PFSK-1 (cell line): ENCODE measurements around the gene TNFRSF19.

ENCODE experiments used
- FOXP2 ChIP-seq: optimal IDR thresholded peaks from 2 replicates; pipeline ENCODE3; 2011; ENCODE audit warnings: borderline replicate concordance, control low read depth, inconsistent platforms; ENCODE audit not compliant: insufficient read depth; ENCODE audit errors: extremely low read length, extremely low read depth
- POLR2AphosphoS5 ChIP-seq: IDR thresholded peaks from 2 replicates; pipeline ENCODE4 v1.6.1; 2012; ENCODE audit warnings: low read depth, mild to moderate bottlenecking, control low read depth, low read length, moderate library complexity
- SIN3A ChIP-seq: IDR thresholded peaks from 2 replicates; pipeline ENCODE4 v1.6.1; 2012; ENCODE audit warnings: mild to moderate bottlenecking, low read length, moderate library complexity, borderline replicate concordance; ENCODE audit not compliant: insufficient read depth
- TAF1 ChIP-seq: IDR thresholded peaks from 2 replicates; pipeline ENCODE4 v1.6.1; 2012; ENCODE audit warnings: low read length, control low read depth, borderline replicate concordance; ENCODE audit not compliant: insufficient read depth
- TF ChIP-seq, protein P1 (sequence below), 2 experiments: IDR thresholded peaks; 2 replicates each; pipeline versions ENCODE4 v1.6.1 to v1.8.0; 2011 to 2012; ENCODE audit warnings: low read depth in 2 of 2, low read length in 2 of 2, control low read depth in 1 of 2, inconsistent platforms in 1 of 2, mild to moderate bottlenecking in 1 of 2, moderate library complexity in 1 of 2; ENCODE audit not compliant: insufficient read depth in 1 of 2

TNFRSF19 gene

DNA sequence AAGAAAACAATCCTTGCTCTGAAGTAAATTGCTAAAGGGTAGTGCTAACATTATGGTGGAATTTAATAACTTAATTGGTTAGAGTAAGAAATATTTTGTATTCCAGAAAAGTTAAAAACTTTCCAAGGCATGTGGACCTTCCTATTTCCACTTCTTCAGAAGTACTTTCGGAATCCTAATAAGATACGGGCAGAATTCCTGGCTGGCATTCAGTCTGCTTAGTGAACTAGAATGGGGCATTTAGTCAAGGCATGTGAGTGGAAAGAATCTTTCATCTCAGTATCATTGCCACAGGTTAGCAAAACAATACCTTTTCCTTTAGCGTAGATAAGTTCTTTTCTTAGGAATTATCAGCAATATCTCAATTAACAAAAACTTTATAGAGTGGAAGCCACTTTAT is 85.1 kb downstream of the TNFRSF19 start:
- TF ChIP-seq, protein P1, sequence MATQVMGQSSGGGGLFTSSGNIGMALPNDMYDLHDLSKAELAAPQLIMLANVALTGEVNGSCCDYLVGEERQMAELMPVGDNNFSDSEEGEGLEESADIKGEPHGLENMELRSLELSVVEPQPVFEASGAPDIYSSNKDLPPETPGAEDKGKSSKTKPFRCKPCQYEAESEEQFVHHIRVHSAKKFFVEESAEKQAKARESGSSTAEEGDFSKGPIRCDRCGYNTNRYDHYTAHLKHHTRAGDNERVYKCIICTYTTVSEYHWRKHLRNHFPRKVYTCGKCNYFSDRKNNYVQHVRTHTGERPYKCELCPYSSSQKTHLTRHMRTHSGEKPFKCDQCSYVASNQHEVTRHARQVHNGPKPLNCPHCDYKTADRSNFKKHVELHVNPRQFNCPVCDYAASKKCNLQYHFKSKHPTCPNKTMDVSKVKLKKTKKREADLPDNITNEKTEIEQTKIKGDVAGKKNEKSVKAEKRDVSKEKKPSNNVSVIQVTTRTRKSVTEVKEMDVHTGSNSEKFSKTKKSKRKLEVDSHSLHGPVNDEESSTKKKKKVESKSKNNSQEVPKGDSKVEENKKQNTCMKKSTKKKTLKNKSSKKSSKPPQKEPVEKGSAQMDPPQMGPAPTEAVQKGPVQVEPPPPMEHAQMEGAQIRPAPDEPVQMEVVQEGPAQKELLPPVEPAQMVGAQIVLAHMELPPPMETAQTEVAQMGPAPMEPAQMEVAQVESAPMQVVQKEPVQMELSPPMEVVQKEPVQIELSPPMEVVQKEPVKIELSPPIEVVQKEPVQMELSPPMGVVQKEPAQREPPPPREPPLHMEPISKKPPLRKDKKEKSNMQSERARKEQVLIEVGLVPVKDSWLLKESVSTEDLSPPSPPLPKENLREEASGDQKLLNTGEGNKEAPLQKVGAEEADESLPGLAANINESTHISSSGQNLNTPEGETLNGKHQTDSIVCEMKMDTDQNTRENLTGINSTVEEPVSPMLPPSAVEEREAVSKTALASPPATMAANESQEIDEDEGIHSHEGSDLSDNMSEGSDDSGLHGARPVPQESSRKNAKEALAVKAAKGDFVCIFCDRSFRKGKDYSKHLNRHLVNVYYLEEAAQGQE (IDR thresholded peaks at IDR 0.05; ENCODE audit: insufficient read depth in 1 of 2, low read depth in 2 of 2, low read length in 2 of 2): no peak
- no peak for TF ChIP-seq POLR2AphosphoS5
- no peak for TF ChIP-seq FOXP2
- no peak for TF ChIP-seq SIN3A
- no peak for TF ChIP-seq TAF1

- TF ChIP-seq FOXP2: no peak
- TF ChIP-seq, protein P1 (IDR thresholded peaks at IDR 0.05; ENCODE audit: insufficient read depth in 1 of 2, low read depth in 2 of 2, low read length in 2 of 2): 0 out of 4 replicates have a peak, but pooled peaks of 1 of the 2 experiments have one; percentile 26
These were observed 86.6 kb downstream of the TNFRSF19 start for GRCh38 chr13:23656637-23657371.

DNA sequence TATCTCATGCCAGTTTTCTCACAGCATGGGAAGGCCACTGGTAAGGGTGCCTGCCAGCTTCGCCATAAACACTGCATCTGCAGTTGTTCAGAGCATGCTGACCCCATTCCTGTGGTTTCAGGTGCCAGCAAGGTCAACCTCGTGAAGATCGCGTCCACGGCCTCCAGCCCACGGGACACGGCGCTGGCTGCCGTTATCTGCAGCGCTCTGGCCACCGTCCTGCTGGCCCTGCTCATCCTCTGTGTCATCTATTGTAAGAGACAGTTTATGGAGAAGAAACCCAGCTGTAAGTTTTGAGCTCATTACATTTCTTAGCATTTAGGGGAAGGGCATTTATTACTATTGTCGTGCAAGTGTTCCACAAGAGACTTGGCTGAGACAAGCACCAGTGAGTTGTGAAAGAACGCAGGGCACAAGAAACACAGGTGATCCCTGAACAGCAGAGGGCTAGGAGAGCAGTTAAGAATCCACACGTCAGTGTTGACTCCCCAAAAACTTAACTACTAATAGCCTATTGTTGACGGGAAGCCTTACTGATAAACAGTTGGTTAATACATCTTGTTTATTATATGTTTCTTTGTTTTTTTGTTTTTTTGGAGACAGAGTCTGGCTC is 88.8 kb downstream of the TNFRSF19 start:
- TF ChIP-seq POLR2AphosphoS5: no peak
- TF ChIP-seq SIN3A: no peak
- TF ChIP-seq, protein P1 (IDR thresholded peaks at IDR 0.05; ENCODE audit: insufficient read depth in 1 of 2, low read depth in 2 of 2, low read length in 2 of 2): no peak
- no peak for TF ChIP-seq TAF1
- TF ChIP-seq FOXP2: no peak

- TF ChIP-seq POLR2AphosphoS5: no peak
- TF ChIP-seq, protein P1 (IDR thresholded peaks at IDR 0.05; ENCODE audit: insufficient read depth in 1 of 2, low read depth in 2 of 2, low read length in 2 of 2): no peak
- TF ChIP-seq SIN3A: no peak
These were observed 90.0 kb downstream of the TNFRSF19 start for GRCh38 chr13:23660249-23660648.
